Right lobe of liver (tissue), 4 donors: ENCODE measurements around the gene PGM2.

Experiments
- POLR2A ChIP-seq: fragments of 450-650 bp; IDR thresholded peaks from one replicate; pipeline ENCODE4 v1.6.1; 2017; ENCODE audit warnings: antibody characterized with exemption, mild to moderate bottlenecking
- TF ChIP-seq, protein P1 (sequence below), 4 donors: fragments of 200-600 bp in 3 of 4; fragments of 450-650 bp in 1 of 4; IDR thresholded peaks; one replicate each; pipeline versions ENCODE4 v1.5.1 to v1.8.0; 2016 to 2022; ENCODE audit warnings: antibody characterized with exemption in 4 of 4, mild to moderate bottlenecking in 2 of 4
- donor health status: DM: no; HTN: no; CAD: no.
- donor health status: DM: no; HTN: no; CAD: no.
- donor health status: DM: no; HTN: yes; CAD: no.

- TF ChIP-seq, protein P1, sequence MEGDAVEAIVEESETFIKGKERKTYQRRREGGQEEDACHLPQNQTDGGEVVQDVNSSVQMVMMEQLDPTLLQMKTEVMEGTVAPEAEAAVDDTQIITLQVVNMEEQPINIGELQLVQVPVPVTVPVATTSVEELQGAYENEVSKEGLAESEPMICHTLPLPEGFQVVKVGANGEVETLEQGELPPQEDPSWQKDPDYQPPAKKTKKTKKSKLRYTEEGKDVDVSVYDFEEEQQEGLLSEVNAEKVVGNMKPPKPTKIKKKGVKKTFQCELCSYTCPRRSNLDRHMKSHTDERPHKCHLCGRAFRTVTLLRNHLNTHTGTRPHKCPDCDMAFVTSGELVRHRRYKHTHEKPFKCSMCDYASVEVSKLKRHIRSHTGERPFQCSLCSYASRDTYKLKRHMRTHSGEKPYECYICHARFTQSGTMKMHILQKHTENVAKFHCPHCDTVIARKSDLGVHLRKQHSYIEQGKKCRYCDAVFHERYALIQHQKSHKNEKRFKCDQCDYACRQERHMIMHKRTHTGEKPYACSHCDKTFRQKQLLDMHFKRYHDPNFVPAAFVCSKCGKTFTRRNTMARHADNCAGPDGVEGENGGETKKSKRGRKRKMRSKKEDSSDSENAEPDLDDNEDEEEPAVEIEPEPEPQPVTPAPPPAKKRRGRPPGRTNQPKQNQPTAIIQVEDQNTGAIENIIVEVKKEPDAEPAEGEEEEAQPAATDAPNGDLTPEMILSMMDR (IDR thresholded peaks at IDR 0.05): no peak
- no peak for TF ChIP-seq POLR2A
Observed at GRCh38 chr4:37867102-37867501, 40.6 kb downstream of the PGM2 start.
